ENCODE data around the gene NPHS2.
"Not testable (repeated sequence)": the region's sequence is repeated elsewhere in the genome, so short reads cannot be mapped to it uniquely, and the experiment has no call there.

The NPHS2 gene

GRCh38 chr1:179545321-179545720, 30.4 kb downstream of the NPHS2 start:
- no peak for DNase-seq

- no peak for DNase-seq
Observed at GRCh38 chr1:179541774-179542173, 34.0 kb downstream of the NPHS2 start.

- DNase-seq, result no peak
Observed at GRCh38 chr1:179530352-179530751, 45.4 kb downstream of the NPHS2 start.

- no peak for DNase-seq
Observed at GRCh38 chr1:179529482-179530195, 46.1 kb downstream of the NPHS2 start.

GRCh38 chr1:179518544-179518943, 57.2 kb downstream of the NPHS2 start:
- DNase-seq, result not testable (repeated sequence)

GRCh38 chr1:179516976-179517705, 58.6 kb downstream of the NPHS2 start:
- DNase-seq, result no peak

- DNase-seq, result no peak
Observed at GRCh38 chr1:179510038-179510437, 65.7 kb downstream of the NPHS2 start.

GRCh38 chr1:179509384-179509783, 66.4 kb downstream of the NPHS2 start:
- no peak for DNase-seq

GRCh38 chr1:179506199-179506598, 69.5 kb downstream of the NPHS2 start:
- no peak for DNase-seq

Data from NCI-H2081 treated with DMSO at 0.1 percent for 48 hours (cell line).